GM13977 (cell line): ENCODE data around the gene HTRA2.
"Not testable (repeated sequence)": the region's sequence is repeated elsewhere in the genome, so short reads cannot be mapped to it uniquely, and the experiment has no call there.

Source experiments
- DNase-seq: peaks from one replicate; pipeline ENCODE4 v3.0.0; 2012; ENCODE audit warnings: low spot score
- CTCF ChIP-seq: IDR thresholded peaks from 2 replicates; pipeline ENCODE4 v1.5.1; 2012; ENCODE audit warnings: mild to moderate bottlenecking, control low read depth; ENCODE audit not compliant: insufficient read depth; ENCODE audit errors: extremely low read depth, missing control alignments
- in situ Hi-C: fragments of 300-500 bp; cut with MboI; formaldehyde crosslinking; loops from one replicate; pipeline ENCODE4 v1.12.0; 2022; ENCODE audit warnings: low sequenced_read_pairs, low pct_unique_long_range_greater_than_20kb, mixed read lengths, inconsistent platforms; ENCODE audit not compliant: unreplicated experiment

Gene HTRA2

DNA sequence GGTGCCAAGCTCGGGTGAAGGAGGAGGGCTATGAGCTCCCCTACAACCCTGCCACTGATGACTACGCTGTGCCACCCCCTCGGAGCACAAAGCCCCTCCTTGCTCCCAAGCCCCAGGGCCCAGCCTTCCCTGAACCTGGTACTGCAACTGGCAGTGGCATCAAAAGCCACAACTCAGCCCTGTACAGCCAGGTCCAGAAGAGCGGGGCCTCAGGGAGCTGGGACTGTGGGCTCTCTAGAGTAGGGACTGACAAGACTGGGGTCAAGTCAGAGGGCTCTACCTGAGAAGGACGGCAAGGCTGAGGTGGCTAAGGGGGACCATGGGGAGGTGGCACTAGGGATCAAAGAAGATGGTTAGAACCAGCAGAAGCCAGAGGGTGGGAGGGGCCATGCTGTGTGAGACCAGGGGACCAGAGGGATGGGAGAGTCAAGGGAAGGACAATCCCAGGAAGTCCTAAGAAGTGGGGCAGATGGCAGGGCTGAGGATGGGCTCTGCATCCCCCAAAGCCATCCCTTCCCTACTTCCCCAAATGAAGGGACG is 27.2 kb downstream of the HTRA2 start:
- TF ChIP-seq CTCF, result no peak
- in situ Hi-C loops, result no loop called here
- no peak for DNase-seq

DNA sequence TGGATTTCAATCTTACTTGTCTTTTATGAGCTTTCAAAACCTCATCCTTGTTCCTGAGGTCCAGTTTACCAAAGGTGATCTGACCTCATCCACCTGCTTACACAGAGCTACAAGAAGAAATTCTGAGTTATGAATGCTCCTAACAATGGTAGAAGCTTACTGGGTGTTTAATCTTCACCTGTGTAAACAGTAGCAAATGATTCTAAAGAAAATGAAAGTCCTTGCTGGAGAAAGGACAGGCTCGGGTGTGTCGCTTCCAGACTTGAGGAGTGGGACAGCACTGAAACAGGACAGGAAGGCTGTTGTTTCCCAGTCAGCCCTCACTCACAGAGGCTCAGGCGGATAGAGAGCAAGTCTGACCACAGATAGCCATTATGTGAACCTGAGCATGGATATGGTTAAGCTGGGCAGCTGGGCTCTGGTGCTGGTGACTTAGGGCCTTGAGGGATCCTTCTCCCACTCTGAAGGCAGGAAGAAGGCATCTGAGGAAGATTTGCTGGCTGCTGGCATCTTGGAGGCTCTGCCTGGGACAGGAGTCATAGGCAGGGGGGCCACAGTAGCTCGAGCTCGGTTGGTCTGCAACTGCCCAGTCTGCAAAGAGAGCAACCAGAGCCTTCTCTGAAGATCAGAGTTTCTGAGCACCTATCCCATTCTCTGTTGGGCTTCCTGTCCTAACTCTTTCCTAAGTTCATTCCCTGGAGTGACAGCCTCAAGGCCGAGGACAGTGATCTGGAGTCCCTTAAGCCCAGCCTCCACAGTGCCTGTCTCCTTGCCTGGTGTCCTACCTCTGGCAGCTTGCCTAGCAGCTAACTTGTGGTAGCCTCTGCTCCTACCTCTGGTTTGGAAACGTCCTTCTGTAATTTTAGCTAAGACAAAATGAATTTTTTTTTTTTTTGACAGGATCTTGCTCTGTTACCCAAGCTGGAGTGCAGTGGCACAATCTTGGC is 28.8 kb downstream of the HTRA2 start:
- in situ Hi-C loops, result no loop called here
- TF ChIP-seq CTCF, result no peak
- DNase-seq, result no peak

GRCh38 chr2:74559912-74560311 is 30.2 kb downstream of the HTRA2 start:
- no peak for TF ChIP-seq CTCF
- no peak for DNase-seq

DNA sequence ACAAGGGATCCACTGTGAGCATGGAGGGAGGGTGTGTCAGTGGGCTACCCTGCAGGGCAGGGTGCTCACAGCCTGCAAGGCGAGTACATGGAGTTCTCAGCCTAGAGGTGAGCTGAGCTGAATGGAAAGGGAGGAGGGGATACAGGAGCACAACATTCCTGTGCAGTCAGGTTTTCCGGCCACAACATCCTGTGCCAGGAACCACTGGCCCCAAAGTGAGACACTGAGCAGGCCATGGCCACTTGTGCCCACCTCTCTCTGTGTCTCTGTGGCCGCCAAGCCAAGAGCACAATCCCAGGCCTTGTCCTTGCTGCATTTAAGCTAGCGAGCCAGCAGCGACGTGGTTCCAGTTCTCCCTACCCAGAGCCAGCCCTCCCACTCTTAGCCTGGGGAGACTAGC is 30.9 kb downstream of the HTRA2 start:
- DNase-seq, result no peak
- in situ Hi-C loops, result no loop called here
- no peak for TF ChIP-seq CTCF

More at GRCh38 chr2:74559912-74560311, 30.2 kb downstream of the HTRA2 start:
- in situ Hi-C loops, result no loop called here

DNA sequence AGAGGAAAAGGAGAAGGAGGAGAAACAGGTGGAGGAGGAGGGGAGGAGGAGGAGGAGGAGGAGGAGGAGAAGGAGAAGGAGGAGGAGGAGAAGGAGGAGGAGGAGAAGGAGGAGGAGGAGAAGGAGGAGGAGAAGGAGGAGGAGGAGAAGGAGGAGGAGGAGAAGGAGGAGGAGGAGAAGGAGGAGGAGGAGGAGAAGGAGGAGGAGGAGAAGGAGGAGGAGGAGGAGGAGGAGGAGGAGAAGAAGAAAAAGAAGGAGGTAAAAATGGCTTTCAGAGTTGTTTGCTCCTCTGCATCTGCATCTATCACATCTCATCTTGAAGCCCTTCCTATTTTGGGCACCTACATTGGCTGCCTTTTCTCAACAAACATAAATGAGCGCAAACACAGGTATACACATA is 31.3 kb downstream of the HTRA2 start:
- DNase-seq, in situ Hi-C loops: not testable (repeated sequence)

- no peak for TF ChIP-seq CTCF
- DNase-seq, result no peak
- in situ Hi-C loops, result no loop called here
Observed at GRCh38 chr2:74562126-74562775, 32.5 kb downstream of the HTRA2 start.

- DNase-seq, result no peak
- TF ChIP-seq CTCF, result no peak
- in situ Hi-C loops, result no loop called here
Observed at GRCh38 chr2:74564222-74564621, 34.5 kb downstream of the HTRA2 start.
